B cell (primary cell): ENCODE results near the gene SSBP2. TPM values are rescaled to one million over a fixed set of nuclear protein-coding genes. Genes with fewer than 3 reads are reported as not detected.

Experiments used
- ATAC-seq: fragments of 200-7000 bp; cut with Tn5 transposase; one replicate; pipeline ENCODE4 v1.10.0; 2021; ENCODE audit warnings: low read depth, mild to moderate bottlenecking, moderate number of reproducible peaks, moderate library complexity
- CTCF ChIA-PET: fragments of 350-600 bp; sonication (Branson Sonifier 250); formaldehyde crosslinking; loops from one replicate; lab custom pipeline; 2021; ENCODE audit warnings: antibody characterized with exemption, inconsistent platforms; lab: Charles Lee
- POLR2A ChIA-PET: fragments of 350-600 bp; sonication (Branson Sonifier 250); formaldehyde crosslinking; loops from one replicate; lab custom pipeline; 2021; ENCODE audit warnings: antibody characterized with exemption; lab: Charles Lee
- DNase-seq: peaks from one replicate; pipeline ENCODE4 v3.0.0; 2013
- H2AFZ ChIP-seq: 2 replicates; pipeline ENCODE4 v1.6.1; 2012; ENCODE audit warnings: mild to moderate bottlenecking, low read depth, low read length; ENCODE audit not compliant: insufficient read depth, poor library complexity, severe bottlenecking
- H3K27ac ChIP-seq, 2 donors: 1 replicate in 1 of 2; 2 replicates in 1 of 2; pipeline ENCODE4 v1.5.1; 2012 to 2013; ENCODE audit warnings: low read length in 2 of 2, mild to moderate bottlenecking in 2 of 2, moderate library complexity in 1 of 2
- H3K27me3 ChIP-seq, 4 experiments: fragments of 200-600 bp in 1 of 4; sonication (generic) in 1 of 4; replicated peaks in 1 of 4; 1 replicate in 2 of 4; 2 replicates in 2 of 4; pipeline versions ENCODE4 v1.6.1 to v1.7.0; 2013 to 2016; ENCODE audit warnings: low read length in 3 of 4, mild to moderate bottlenecking in 2 of 4, mixed read lengths in 1 of 4, moderate library complexity in 1 of 4; ENCODE audit not compliant: insufficient read depth in 4 of 4, control insufficient read depth in 3 of 4; ENCODE audit errors: control extremely low read depth in 1 of 4
- H3K36me3 ChIP-seq, 2 experiments: replicated peaks in 1 of 2; 1 replicate in 1 of 2; 2 replicates in 1 of 2; pipeline versions ENCODE4 v1.6.1 to v1.7.1; 2013; ENCODE audit warnings: low read length in 1 of 2; ENCODE audit not compliant: insufficient read depth in 2 of 2, control insufficient read depth in 1 of 2; ENCODE audit errors: control extremely low read depth in 1 of 2, extremely low read depth in 1 of 2
- H3K4me1 ChIP-seq, 2 donors: fragments of 200-600 bp in 1 of 2; sonication (generic) in 1 of 2; 1 replicate in 1 of 2; 2 replicates in 1 of 2; pipeline versions ENCODE4 v1.5.1 to v1.6.1; 2013 to 2017; ENCODE audit warnings: low read length in 2 of 2; ENCODE audit not compliant: control insufficient read depth in 2 of 2, insufficient read depth in 2 of 2
- H3K4me2 ChIP-seq: replicated peaks from 2 replicates; pipeline ENCODE3; 2012; ENCODE audit warnings: mild to moderate bottlenecking, low read depth, low read length; ENCODE audit not compliant: poor library complexity, severe bottlenecking
- H3K4me3 ChIP-seq, 5 experiments: fragments of 200-600 bp in 1 of 5; sonication (generic) in 1 of 5; 1 replicate in 3 of 5; 2 replicates in 2 of 5; pipeline versions ENCODE4 v1.5.1 to v1.7.0; 2011 to 2016; ENCODE audit warnings: low read length in 4 of 5, mild to moderate bottlenecking in 4 of 5, low read depth in 2 of 5, control low read depth in 1 of 5, moderate library complexity in 1 of 5; ENCODE audit not compliant: insufficient read depth in 1 of 5; ENCODE audit errors: control extremely low read depth in 1 of 5, extremely low read depth in 1 of 5
- H3K79me2 ChIP-seq: fragments of 200-600 bp; sonication (generic); one replicate; pipeline ENCODE4 v1.6.0; 2016; ENCODE audit warnings: low read length; ENCODE audit not compliant: control insufficient read depth, insufficient read depth
- H3K9ac ChIP-seq: fragments of 200-600 bp; sonication (generic); 2 replicates; pipeline ENCODE4 v1.6.1; 2017; ENCODE audit warnings: mild to moderate bottlenecking, low read length, moderate library complexity
- H3K9me3 ChIP-seq, 3 donors: one replicate each; pipeline versions ENCODE4 v1.6.1 to v1.7.1; 2013; ENCODE audit warnings: low read length in 2 of 3; ENCODE audit not compliant: control insufficient read depth in 2 of 3, insufficient read depth in 1 of 3; ENCODE audit errors: control extremely low read depth in 1 of 3
- H4K20me1 ChIP-seq: 2 replicates; pipeline ENCODE4 v1.6.0; 2012; ENCODE audit warnings: mild to moderate bottlenecking, low read length; ENCODE audit not compliant: insufficient read depth, control insufficient read depth, poor library complexity, severe bottlenecking
- H3K27ac Mint-ChIP-seq: one replicate; pipeline ENCODE4 v1.8.0; 2021; ENCODE audit warnings: mixed read lengths
- H3K27me3 Mint-ChIP-seq: one replicate; pipeline ENCODE4 v1.8.0; 2021; ENCODE audit warnings: mixed read lengths
- H3K4me1 Mint-ChIP-seq: one replicate; pipeline ENCODE4 v1.8.0; 2021; ENCODE audit warnings: mixed read lengths
- H3K4me3 Mint-ChIP-seq: one replicate; pipeline ENCODE4 v1.8.0; 2021; ENCODE audit warnings: mixed read lengths
- H3K9me3 Mint-ChIP-seq: one replicate; pipeline ENCODE4 v1.8.0; 2022; ENCODE audit warnings: mixed read lengths; ENCODE audit not compliant: insufficient read depth
- CTCF ChIP-seq: fragments of 200-600 bp; IDR thresholded peaks from one replicate; pipeline ENCODE4 v1.8.0; 2022; ENCODE audit warnings: antibody characterized with exemption, mild to moderate bottlenecking
- EZH2 ChIP-seq: IDR thresholded peaks from 2 replicates; pipeline ENCODE4 v1.6.1; 2012; ENCODE audit warnings: borderline replicate concordance, low read depth, mild to moderate bottlenecking, moderate library complexity, low read length; ENCODE audit not compliant: insufficient read depth, poor library complexity, severe bottlenecking
- WGBS: methylation state at CpG from one replicate; pipeline ENCODE4 v1.1.5; 2013; ENCODE audit warnings: missing lambda C conversion rate; ENCODE audit not compliant: insufficient coverage; 5-methylcytosine and 5-hydroxymethylcytosine counted together
- intact Hi-C: fragments of 100-400 bp; cut with micrococcal nuclease; formaldehyde crosslinking; loops from one replicate; pipeline ENCODE4 v1.10.0; 2022
- polyA plus RNA-seq: library from polyadenylated mRNA; depleted of rRNA; stranded (reverse); fragments of >200 nt; gene quantifications from 2 replicates; pipeline ENCODE4 v1.2.3, GENCODE V29; 2012
- total RNA-seq, 2 donors: library from RNA; stranded (reverse); fragments of 120-200 nt in 1 of 2; gene quantifications; 1 replicate in 1 of 2; 2 replicates in 1 of 2; pipeline versions ENCODE4 v1.2.3 to v1.2.4, GENCODE V29; 2013 to 2022

The SSBP2 gene
- total and polyA plus RNA-seq, 2 donors (not counting 1 experiment from before 2014, with no cell fraction given) = 40.9 to 49.6 TPM

GRCh38 chr5:81495286-81495685 lies 255.6 kb downstream of the SSBP2 start:
- intact Hi-C loops = no loop called here
- Histone ChIP-seq H3K9me3 (no peaks in the 10 kb centered on the region), H3K4me3 (no peak overlapping the region), H3K27me3 (no peaks in the 10 kb centered on the region), H3K4me2 (no peak overlapping the region), H3K27ac (no peak overlapping the region), H3K79me2 (no peaks in the 10 kb centered on the region), H3K36me3 (no peaks in the 10 kb centered on the region), H3K9ac (no peak overlapping the region), H2AFZ (no peak overlapping the region), H3K4me1 (no peaks in the 10 kb centered on the region), H4K20me1 (no peaks in the 10 kb centered on the region)
- no peaks in the 10 kb centered on the region for H3K4me1 Mint-ChIP-seq
- no CpG with 5 or more reads among the region's 3 CpGs for WGBS
- POLR2A ChIA-PET = no interaction called here
- TF ChIP-seq CTCF (no peak), EZH2 (no peak)
- no peak overlapping the region for H3K27ac Mint-ChIP-seq
- no peaks in the 10 kb centered on the region for H3K9me3 Mint-ChIP-seq
- no peaks in the 10 kb centered on the region for H3K27me3 Mint-ChIP-seq
- DNase-seq (no peak), ATAC-seq (no peak)
- no peak overlapping the region for H3K4me3 Mint-ChIP-seq
- CTCF ChIA-PET = no interaction called here

GRCh38 chr5:81488862-81489261 lies 262.0 kb downstream of the SSBP2 start:
- Histone ChIP-seq H3K27ac (no peak overlapping the region), H3K79me2 (no peaks in the 10 kb centered on the region), H3K9me3 (no peaks in the 10 kb centered on the region), H3K4me1 (no peaks in the 10 kb centered on the region), H3K36me3 (no peaks in the 10 kb centered on the region), H3K4me2 (no peak overlapping the region), H3K27me3 (no peaks in the 10 kb centered on the region), H3K9ac (no peak overlapping the region), H2AFZ (no peak overlapping the region), H3K4me3 (no peak overlapping the region), H4K20me1 (no peaks in the 10 kb centered on the region)
- intact Hi-C loops = no loop called here
- ChIA-PET POLR2A (no interaction called here), CTCF (no interaction called here)
- TF ChIP-seq EZH2 = no peak
- TF ChIP-seq CTCF = no peak
- DNase-seq = no peak
- no peak overlapping the region for H3K27ac Mint-ChIP-seq
- no peaks in the 10 kb centered on the region for H3K9me3 Mint-ChIP-seq
- no peaks in the 10 kb centered on the region for H3K4me1 Mint-ChIP-seq
- H3K4me3 Mint-ChIP-seq = no peak overlapping the region
- H3K27me3 Mint-ChIP-seq = no peaks in the 10 kb centered on the region
- no CpG with 5 or more reads among the region's 2 CpGs for WGBS
- ATAC-seq = no peak
